Right atrium auricular region (tissue), 2 donors: ENCODE results near the gene POR. TPM values are rescaled to one million over a fixed set of nuclear protein-coding genes. Genes with fewer than 3 reads are reported as not detected.

Source experiments
- DNase-seq: peaks from one replicate; pipeline ENCODE4 v3.0.0-alpha.2; 2019; ENCODE audit warnings: low spot score
- H3K27ac ChIP-seq, 2 donors: fragments of 200-600 bp; sonication (generic); 1 replicate in 1 of 2; 2 replicates in 1 of 2; pipeline ENCODE4 v1.5.1; 2016 to 2019
- H3K27me3 ChIP-seq, 2 donors: fragments of 200-600 bp; sonication (generic); one replicate each; pipeline versions ENCODE4 v1.5.1 to v1.6.0; 2017 to 2019
- H3K36me3 ChIP-seq: fragments of 200-600 bp; sonication (generic); one replicate; pipeline ENCODE4 v1.5.1; 2016
- H3K4me1 ChIP-seq, 2 donors: fragments of 200-600 bp; sonication (generic); one replicate each; pipeline versions ENCODE4 v1.5.1 to v1.6.0; 2017 to 2019
- H3K4me3 ChIP-seq, 2 donors: fragments of 200-600 bp; sonication (generic); 1 replicate in 1 of 2; 2 replicates in 1 of 2; pipeline ENCODE4 v1.5.1; 2017 to 2019; ENCODE audit warnings: mild to moderate bottlenecking in 1 of 2, moderate library complexity in 1 of 2
- H3K9me3 ChIP-seq, 2 donors: fragments of 200-600 bp; sonication (generic); one replicate each; pipeline ENCODE4 v1.5.1; 2019
- CTCF ChIP-seq, 2 donors: fragments of 200-600 bp; sonication (generic); IDR thresholded peaks; one replicate each; pipeline ENCODE4 v1.5.1; 2019; ENCODE audit warnings: antibody characterized with exemption in 2 of 2
- total RNA-seq, 2 donors: library from RNA; depleted of rRNA; stranded (reverse); fragments of >200 nt; gene quantifications; one replicate each; pipeline ENCODE4 v1.1.0, GENCODE V29; 2016

The POR gene
- total RNA-seq, 2 donors from 2014 or later: 53.4 to 85.3 TPM

GRCh38 chr7:75988568-75989499 lies 73.9 kb downstream of the POR start:
- no peak for TF ChIP-seq CTCF (IDR thresholded peaks at IDR 0.05)
- H3K27ac ChIP-seq: peak overlapping the region; percentile 90 to 95
- H3K27me3 ChIP-seq: no peaks in the 10 kb centered on the region
- no peak overlapping the region for H3K4me3 ChIP-seq
- H3K36me3 ChIP-seq: peaks cover 43% of the 10 kb centered on the region
- H3K9me3 ChIP-seq: no peaks in the 10 kb centered on the region
- no peak for DNase-seq
- peaks cover 0 to 43% of the 10 kb centered on the region in 2 donors for H3K4me1 ChIP-seq

DNA sequence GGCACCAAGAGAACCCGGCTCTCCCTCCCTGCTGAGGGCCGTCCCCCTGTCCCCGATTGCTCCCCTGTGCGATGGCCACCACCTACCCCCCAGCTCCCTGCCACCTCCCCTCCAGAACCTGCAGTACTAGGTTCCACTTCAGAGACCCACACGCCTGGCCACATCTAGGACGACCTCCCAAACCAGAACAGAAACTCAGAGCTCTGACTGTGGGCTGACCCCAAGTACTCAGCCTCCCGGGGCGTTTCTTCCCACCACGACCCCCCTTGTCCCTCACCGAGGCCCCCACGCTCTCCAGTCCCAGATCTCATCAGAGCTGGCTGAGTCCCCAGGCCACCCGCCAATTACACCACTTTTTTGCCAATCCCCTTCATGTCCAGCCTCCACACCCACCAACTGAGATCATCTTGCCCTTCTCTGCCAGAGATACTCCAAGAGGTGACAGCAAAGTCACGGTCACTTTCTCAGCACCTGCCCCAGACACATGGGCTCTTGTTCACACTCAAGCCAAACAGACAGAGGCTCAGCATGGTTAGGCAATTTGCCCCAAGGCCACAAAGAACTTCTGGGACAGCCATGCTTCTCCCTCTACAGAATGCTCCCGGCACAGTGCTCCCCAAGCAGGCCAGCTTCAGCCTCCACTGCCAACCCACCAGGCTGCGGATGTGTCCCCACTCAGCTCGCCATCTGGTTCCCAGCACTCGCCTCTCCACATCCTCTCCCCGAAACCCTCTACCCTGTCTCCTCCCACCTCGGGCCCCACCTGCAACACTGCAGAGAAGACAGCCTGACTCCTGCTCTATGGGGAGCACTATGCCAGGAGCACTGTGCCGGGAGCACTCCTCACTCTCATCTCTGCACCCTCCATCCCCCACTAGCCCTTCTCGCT lies 74.8 kb downstream of the POR start:
- H3K9me3 ChIP-seq: no peaks in the 10 kb centered on the region

DNA sequence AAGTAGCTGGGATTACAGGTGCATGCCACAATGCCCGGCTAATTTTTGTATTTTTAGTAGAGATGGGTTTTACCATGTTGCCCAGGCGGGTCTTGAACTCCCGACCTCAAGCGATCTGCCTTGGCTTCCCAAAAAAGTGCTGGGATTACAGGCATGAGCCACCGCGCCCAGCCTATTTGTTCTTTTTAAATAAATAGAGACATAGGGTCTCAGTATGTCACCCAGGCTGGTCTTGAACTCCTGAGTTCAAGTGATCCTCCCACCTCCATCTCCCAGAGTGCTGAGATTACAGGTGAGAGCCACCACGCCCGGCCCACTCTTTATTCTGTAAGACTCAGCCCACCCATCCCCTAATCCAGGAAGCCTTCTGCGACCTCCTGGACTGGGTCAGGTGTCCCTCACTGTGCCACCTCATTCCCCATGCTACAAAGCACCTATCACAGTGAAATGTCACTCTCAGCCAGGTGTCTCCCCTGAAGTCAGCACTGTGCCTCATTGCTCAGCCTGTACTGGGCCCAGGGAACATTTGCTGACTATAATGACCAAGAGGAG lies 76.7 kb downstream of the POR start:
- Histone ChIP-seq H3K27me3 (no peaks in the 10 kb centered on the region), H3K9me3 (no peaks in the 10 kb centered on the region), H3K27ac (peak overlapping the region; percentile 91 to 95), H3K36me3 (peaks cover 16% of the 10 kb centered on the region), H3K4me3 (no peak overlapping the region), H3K4me1 (peaks cover 0 to 53% of the 10 kb centered on the region in 2 donors)
- DNase-seq: no peak
- TF ChIP-seq CTCF (IDR thresholded peaks at IDR 0.05): no peak

More for the DNA sequence above, 74.8 kb downstream of the POR start:
- TF ChIP-seq CTCF (IDR thresholded peaks at IDR 0.05): no peak
- H3K27ac ChIP-seq: peak overlapping the region; percentile 90 to 95
- H3K27me3 ChIP-seq: no peaks in the 10 kb centered on the region
- H3K4me3 ChIP-seq: no peak overlapping the region
- DNase-seq: peak; percentile 77
- peaks cover 34% of the 10 kb centered on the region for H3K36me3 ChIP-seq
- H3K4me1 ChIP-seq: peaks cover 0 to 44% of the 10 kb centered on the region in 2 donors

DNA sequence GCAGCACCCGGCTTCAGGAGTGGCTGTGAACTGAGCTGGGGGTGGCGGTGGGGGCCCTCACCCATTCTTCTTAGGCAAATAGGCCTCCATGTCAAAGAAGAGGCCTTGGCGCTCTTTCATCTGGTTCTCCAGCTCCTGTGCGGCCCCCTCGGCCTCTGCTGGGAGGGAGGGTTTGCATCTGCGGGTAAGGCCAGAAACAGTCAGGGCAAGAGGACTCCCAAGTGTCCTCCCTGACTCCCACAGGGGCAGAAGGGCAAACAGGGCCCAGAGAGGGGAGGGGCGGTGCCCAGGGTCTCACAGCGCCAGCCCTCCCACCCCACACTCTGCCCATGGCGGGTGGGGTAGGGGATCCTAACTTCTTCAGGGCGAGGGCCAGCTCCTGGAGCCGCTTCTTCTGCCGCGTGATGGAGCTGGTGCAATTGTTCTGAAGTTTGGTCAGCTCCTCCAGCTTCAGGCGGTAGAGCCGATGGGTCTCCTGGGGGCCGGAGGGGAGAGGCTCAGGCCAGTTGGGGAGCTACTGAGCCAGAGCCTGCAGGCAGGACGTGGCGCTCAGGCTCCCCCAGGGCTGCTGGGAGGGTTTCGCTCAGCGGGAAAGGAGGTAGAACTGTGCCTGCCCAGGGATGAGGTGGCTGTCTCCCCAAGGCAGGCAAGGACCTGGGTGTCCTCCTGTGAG lies 77.3 kb downstream of the POR start:
- Histone ChIP-seq H3K9me3 (no peaks in the 10 kb centered on the region), H3K27me3 (no peaks in the 10 kb centered on the region), H3K4me1 (peaks cover 0 to 53% of the 10 kb centered on the region in 2 donors), H3K27ac (peak overlapping the region; percentile 91 to 95), H3K36me3 (peaks cover 11% of the 10 kb centered on the region), H3K4me3 (no peak overlapping the region)
- no peak for TF ChIP-seq CTCF (IDR thresholded peaks at IDR 0.05)
- no peak for DNase-seq

DNA sequence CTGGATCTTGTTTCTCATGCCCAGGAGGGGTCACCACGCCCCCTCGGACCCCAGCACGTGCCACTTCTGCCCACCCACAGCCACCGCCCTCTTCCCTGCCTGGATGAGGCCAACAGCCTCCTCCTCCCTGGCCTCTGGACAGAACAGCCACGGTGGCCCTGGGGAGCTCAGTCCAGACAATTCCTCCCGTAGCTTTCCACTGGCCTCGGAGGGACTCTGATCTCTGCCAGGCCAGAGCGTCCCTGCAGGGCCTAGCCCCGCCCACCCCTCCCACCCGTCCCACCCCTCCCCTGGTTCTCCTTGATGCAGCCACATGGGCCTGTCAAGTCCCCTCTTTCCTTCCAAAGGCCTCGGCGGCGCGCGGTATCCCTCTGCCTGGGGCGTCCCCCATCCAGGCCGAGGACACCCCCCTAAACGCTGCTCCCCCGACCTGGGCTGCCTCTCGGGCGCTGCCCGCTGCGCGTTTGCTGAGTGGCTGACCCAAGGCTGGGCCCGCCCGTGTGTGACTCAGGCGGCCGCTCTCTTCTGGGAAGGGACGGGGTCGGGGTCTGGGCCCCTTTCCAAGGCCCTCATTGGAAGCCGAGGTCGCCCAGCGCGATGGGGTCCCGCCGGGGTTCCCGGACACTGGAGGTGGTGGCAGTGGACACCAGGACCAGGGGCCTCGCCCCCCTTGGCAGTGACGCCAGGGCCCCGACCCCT lies 78.9 kb downstream of the POR start:
- Histone ChIP-seq H3K4me1 (peaks cover 0 to 53% of the 10 kb centered on the region in 2 donors), H3K36me3 (no peaks in the 10 kb centered on the region), H3K27ac (peak overlapping the region; percentile 91 to 95), H3K9me3 (no peaks in the 10 kb centered on the region), H3K4me3 (peak overlapping the region; percentile 68 to 79), H3K27me3 (no peaks in the 10 kb centered on the region)
- peak; percentile 88 for DNase-seq
- TF ChIP-seq CTCF (IDR thresholded peaks at IDR 0.05): no peak
